Endothelial cell (in vitro differentiated cells): ENCODE results near the gene TP63. TPM values are rescaled to one million over a fixed set of nuclear protein-coding genes. Genes with fewer than 3 reads are reported as not detected.

ENCODE experiments used
- DNase-seq: peaks from one replicate; pipeline ENCODE4 v3.0.0; 2021; ENCODE audit warnings: low spot score
- H3K27ac Mint-ChIP-seq: one replicate; pipeline ENCODE4 v1.8.0; 2021; ENCODE audit warnings: mixed read lengths, inconsistent platforms; ENCODE audit not compliant: unreplicated experiment
- H3K27me3 Mint-ChIP-seq: one replicate; pipeline ENCODE4 v1.8.0; 2021; ENCODE audit warnings: mild to moderate bottlenecking, moderate library complexity, mixed read lengths, inconsistent platforms; ENCODE audit not compliant: unreplicated experiment
- H3K36me3 Mint-ChIP-seq: one replicate; pipeline ENCODE4 v1.8.0; 2021; ENCODE audit warnings: mild to moderate bottlenecking, low read depth, mixed read lengths, inconsistent platforms; ENCODE audit not compliant: unreplicated experiment
- H3K4me1 Mint-ChIP-seq: one replicate; pipeline ENCODE4 v1.8.0; 2021; ENCODE audit warnings: mild to moderate bottlenecking, mixed read lengths, inconsistent platforms; ENCODE audit not compliant: unreplicated experiment
- H3K4me3 Mint-ChIP-seq: one replicate; pipeline ENCODE4 v1.8.0; 2021; ENCODE audit warnings: mild to moderate bottlenecking, mixed read lengths, inconsistent platforms; ENCODE audit not compliant: unreplicated experiment
- H3K9me3 Mint-ChIP-seq: one replicate; pipeline ENCODE4 v1.8.0; 2021; ENCODE audit warnings: mixed read lengths, inconsistent platforms; ENCODE audit not compliant: unreplicated experiment
- CTCF ChIP-seq: fragments of 200-600 bp; sonication (generic); IDR thresholded peaks from one replicate; pipeline ENCODE4 v1.5.0; 2021; ENCODE audit warnings: antibody characterized with exemption; ENCODE audit not compliant: unreplicated experiment
- total RNA-seq: library from RNA; stranded (reverse); fragmentation: NEBNext Ultra II Directional; extraction: Animal tissue kit (Norgen Biotek cat#: 25700); gene quantifications from one replicate; pipeline ENCODE4 v1.2.1, GENCODE V29; 2021; ENCODE audit not compliant: unreplicated experiment

The TP63 gene
- total RNA-seq, 1 donor from 2014 or later, result 1.0 TPM

- Mint-ChIP-seq H3K27me3 (no peaks in the 10 kb centered on the region), H3K4me1 (no peaks in the 10 kb centered on the region), H3K27ac (no peak overlapping the region), H3K9me3 (no peaks in the 10 kb centered on the region), H3K4me3 (no peak overlapping the region), H3K36me3 (no peaks in the 10 kb centered on the region)
- DNase-seq, result no peak
- TF ChIP-seq CTCF, result no peak
Measured at GRCh38 chr3:189632242-189632641, 1.1 kb downstream of the TP63 start.

GRCh38 chr3:189635339-189635738, 4.2 kb downstream of the TP63 start:
- H3K27me3 Mint-ChIP-seq, result no peaks in the 10 kb centered on the region
- no peaks in the 10 kb centered on the region for H3K36me3 Mint-ChIP-seq
- H3K4me1 Mint-ChIP-seq, result no peaks in the 10 kb centered on the region
- H3K27ac Mint-ChIP-seq, result no peak overlapping the region
- no peak overlapping the region for H3K4me3 Mint-ChIP-seq
- H3K9me3 Mint-ChIP-seq, result no peaks in the 10 kb centered on the region
- TF ChIP-seq CTCF, result no peak
- DNase-seq, result no peak

GRCh38 chr3:189636048-189636447, 4.9 kb downstream of the TP63 start:
- no peaks in the 10 kb centered on the region for H3K36me3 Mint-ChIP-seq
- no peaks in the 10 kb centered on the region for H3K27me3 Mint-ChIP-seq
- TF ChIP-seq CTCF, result no peak
- no peak overlapping the region for H3K4me3 Mint-ChIP-seq
- H3K27ac Mint-ChIP-seq, result no peak overlapping the region
- no peaks in the 10 kb centered on the region for H3K4me1 Mint-ChIP-seq
- DNase-seq, result no peak
- H3K9me3 Mint-ChIP-seq, result no peaks in the 10 kb centered on the region

- H3K36me3 Mint-ChIP-seq, result no peaks in the 10 kb centered on the region
Measured at GRCh38 chr3:189637750-189638149, 6.6 kb downstream of the TP63 start.

More at GRCh38 chr3:189637750-189638149, 6.6 kb downstream of the TP63 start:
- Mint-ChIP-seq H3K27me3 (no peaks in the 10 kb centered on the region), H3K9me3 (no peaks in the 10 kb centered on the region), H3K27ac (no peak overlapping the region), H3K4me3 (no peak overlapping the region), H3K4me1 (no peaks in the 10 kb centered on the region)
- no peak for DNase-seq
- no peak for TF ChIP-seq CTCF
